Breast epithelium (tissue), 4 donors: Measurements from ENCODE around the gene SERPINA4. TPM values are rescaled to one million over a fixed set of nuclear protein-coding genes. Genes with fewer than 3 reads are reported as not detected.

Source experiments
- DNase-seq, 2 donors: peaks; one replicate each; pipeline ENCODE4 v3.0.0-alpha.2; 2019; ENCODE audit warnings: low spot score in 2 of 2
- H3K27ac ChIP-seq, 2 donors: fragments of 200-600 bp; sonication (generic) in 1 of 2; one replicate each; pipeline ENCODE4 v1.5.1; 2016 to 2019; ENCODE audit warnings: mild to moderate bottlenecking in 1 of 2
- H3K27me3 ChIP-seq, 2 donors: fragments of 200-600 bp; sonication (generic) in 1 of 2; one replicate each; pipeline versions ENCODE4 v1.5.1 to v1.6.0; 2017 to 2019; ENCODE audit warnings: control low read depth in 1 of 2, mild to moderate bottlenecking in 1 of 2
- H3K36me3 ChIP-seq: fragments of 200-600 bp; one replicate; pipeline ENCODE4 v1.5.1; 2019
- H3K4me1 ChIP-seq, 2 donors: fragments of 200-600 bp; sonication (generic); one replicate each; pipeline ENCODE4 v1.5.1; 2016 to 2019; ENCODE audit warnings: control low read depth in 1 of 2
- H3K4me3 ChIP-seq, 3 donors: fragments of 200-600 bp; sonication (generic); 1 replicate in 2 of 3; 2 replicates in 1 of 3; pipeline ENCODE4 v1.5.1; 2016 to 2019; ENCODE audit warnings: mild to moderate bottlenecking in 3 of 3, moderate library complexity in 2 of 3
- H3K9me3 ChIP-seq, 2 donors: fragments of 200-600 bp; sonication (generic) in 1 of 2; one replicate each; pipeline ENCODE4 v1.5.1; 2016 to 2019; ENCODE audit warnings: control low read depth in 1 of 2
- POLR2A ChIP-seq: fragments of 450-650 bp; IDR thresholded peaks from one replicate; pipeline ENCODE4 v1.6.1; 2016; ENCODE audit warnings: antibody characterized with exemption, mild to moderate bottlenecking, moderate library complexity
- POLR2AphosphoS5 ChIP-seq, 3 donors: sonication (generic); formaldehyde crosslinking; IDR thresholded peaks; one replicate each; pipeline ENCODE4 v1.6.1; 2017; ENCODE audit warnings: antibody characterized with exemption in 3 of 3
- intact Hi-C: fragments of 100-400 bp; cut with DNase I; formaldehyde crosslinking; loops from one replicate; pipeline ENCODE4 v1.15.1; 2023; ENCODE audit warnings: low total_unique reads
- total RNA-seq, 3 donors: library from RNA; depleted of rRNA; stranded (reverse); fragments of >200 nt; gene quantifications; one replicate each; pipeline ENCODE4 v1.1.0, GENCODE V29; 2016
- TF ChIP-seq, protein P1 (sequence below), 3 donors: fragments of 450-650 bp; IDR thresholded peaks; one replicate each; pipeline ENCODE4 v1.5.1; 2016 to 2017; ENCODE audit warnings: antibody characterized with exemption in 3 of 3, mild to moderate bottlenecking in 3 of 3, moderate library complexity in 3 of 3

The SERPINA4 gene
- total RNA-seq, 3 donors from 2014 or later = not detected

DNA sequence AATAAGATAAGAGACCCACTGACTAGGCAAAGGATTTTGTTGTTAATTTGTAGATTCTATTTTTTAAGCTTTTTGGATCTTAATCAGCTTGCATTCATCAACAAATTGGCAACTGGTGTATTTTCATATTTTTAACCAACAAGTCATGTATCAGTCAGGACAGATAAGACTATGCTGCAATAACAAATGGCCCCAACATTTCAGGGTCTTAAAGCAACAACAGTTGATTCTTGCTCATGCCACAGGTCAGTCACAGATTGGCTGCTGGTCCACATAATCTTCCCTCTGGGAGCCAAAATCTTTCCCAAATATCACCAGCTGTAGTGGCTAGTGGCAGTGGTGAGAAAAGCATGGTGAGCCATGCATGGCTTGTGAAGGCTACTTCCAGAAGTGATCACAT is 30.1 kb upstream of the SERPINA4 start:
- intact Hi-C loops = no loop called here
- no peak for TF ChIP-seq POLR2A
- TF ChIP-seq, protein P1, sequence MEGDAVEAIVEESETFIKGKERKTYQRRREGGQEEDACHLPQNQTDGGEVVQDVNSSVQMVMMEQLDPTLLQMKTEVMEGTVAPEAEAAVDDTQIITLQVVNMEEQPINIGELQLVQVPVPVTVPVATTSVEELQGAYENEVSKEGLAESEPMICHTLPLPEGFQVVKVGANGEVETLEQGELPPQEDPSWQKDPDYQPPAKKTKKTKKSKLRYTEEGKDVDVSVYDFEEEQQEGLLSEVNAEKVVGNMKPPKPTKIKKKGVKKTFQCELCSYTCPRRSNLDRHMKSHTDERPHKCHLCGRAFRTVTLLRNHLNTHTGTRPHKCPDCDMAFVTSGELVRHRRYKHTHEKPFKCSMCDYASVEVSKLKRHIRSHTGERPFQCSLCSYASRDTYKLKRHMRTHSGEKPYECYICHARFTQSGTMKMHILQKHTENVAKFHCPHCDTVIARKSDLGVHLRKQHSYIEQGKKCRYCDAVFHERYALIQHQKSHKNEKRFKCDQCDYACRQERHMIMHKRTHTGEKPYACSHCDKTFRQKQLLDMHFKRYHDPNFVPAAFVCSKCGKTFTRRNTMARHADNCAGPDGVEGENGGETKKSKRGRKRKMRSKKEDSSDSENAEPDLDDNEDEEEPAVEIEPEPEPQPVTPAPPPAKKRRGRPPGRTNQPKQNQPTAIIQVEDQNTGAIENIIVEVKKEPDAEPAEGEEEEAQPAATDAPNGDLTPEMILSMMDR (IDR thresholded peaks at IDR 0.05) = no peak
- TF ChIP-seq POLR2AphosphoS5 (IDR thresholded peaks at IDR 0.05) = no peak
- Histone ChIP-seq H3K9me3 (no peaks in the 10 kb centered on the region), H3K4me1 (no peaks in the 10 kb centered on the region), H3K27me3 (no peaks in the 10 kb centered on the region), H3K4me3 (no peak overlapping the region), H3K36me3 (no peaks in the 10 kb centered on the region), H3K27ac (no peak overlapping the region)
- DNase-seq = no peak

DNA sequence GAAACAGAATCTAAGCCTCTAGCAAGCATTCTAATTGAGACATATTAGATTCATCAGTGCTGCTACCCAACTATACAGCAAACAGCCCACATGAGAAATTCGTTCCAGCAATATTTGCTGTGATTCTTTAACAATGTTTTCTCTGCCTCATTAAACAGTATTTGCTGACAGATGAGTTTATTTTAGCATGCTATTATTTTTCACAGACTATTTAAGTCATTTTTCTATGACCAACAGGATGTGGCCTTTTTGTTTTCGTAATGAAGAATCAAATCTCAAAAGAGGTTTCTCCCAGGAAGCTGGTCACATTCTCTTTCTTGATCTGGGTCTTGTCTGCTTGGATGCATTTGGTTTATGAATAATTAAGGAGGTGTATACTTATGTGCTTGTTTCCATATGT is 28.8 kb upstream of the SERPINA4 start:
- Histone ChIP-seq H3K4me3 (no peak overlapping the region), H3K4me1 (no peaks in the 10 kb centered on the region), H3K27ac (no peak overlapping the region), H3K9me3 (no peaks in the 10 kb centered on the region), H3K27me3 (no peaks in the 10 kb centered on the region), H3K36me3 (no peaks in the 10 kb centered on the region)
- intact Hi-C loops = no loop called here
- TF ChIP-seq POLR2AphosphoS5 (IDR thresholded peaks at IDR 0.05) (no peak), POLR2A (no peak)
- TF ChIP-seq, protein P1 (IDR thresholded peaks at IDR 0.05) = no peak
- no peak for DNase-seq

DNA sequence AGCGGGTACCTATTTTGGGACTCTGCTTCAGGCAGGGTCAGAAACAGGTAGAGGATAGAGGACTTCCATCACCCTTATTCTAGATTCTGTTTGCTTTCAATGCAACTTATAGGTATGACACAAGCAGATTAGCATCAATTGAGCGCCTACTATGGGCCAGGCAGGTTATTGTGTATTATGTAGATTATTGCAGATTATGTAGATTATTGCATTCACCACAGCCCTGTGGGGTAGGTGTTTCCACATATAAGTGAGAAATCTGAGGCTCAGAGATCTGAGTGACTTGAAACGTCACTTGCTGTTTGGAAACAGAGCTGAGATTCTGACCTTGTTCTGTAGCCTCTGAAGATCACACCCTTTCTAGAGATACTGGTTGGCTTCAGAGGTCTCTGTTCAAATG is 25.7 kb upstream of the SERPINA4 start:
- intact Hi-C loops = no loop called here
- no peaks in the 10 kb centered on the region for H3K27me3 ChIP-seq
- H3K9me3 ChIP-seq = no peaks in the 10 kb centered on the region
- no peaks in the 10 kb centered on the region for H3K36me3 ChIP-seq
- DNase-seq = no peak
- H3K27ac ChIP-seq = no peak overlapping the region
- no peaks in the 10 kb centered on the region for H3K4me1 ChIP-seq
- TF ChIP-seq, protein P1 (IDR thresholded peaks at IDR 0.05) = no peak
- TF ChIP-seq POLR2AphosphoS5 (IDR thresholded peaks at IDR 0.05) (no peak), POLR2A (no peak)
- no peak overlapping the region for H3K4me3 ChIP-seq

DNA sequence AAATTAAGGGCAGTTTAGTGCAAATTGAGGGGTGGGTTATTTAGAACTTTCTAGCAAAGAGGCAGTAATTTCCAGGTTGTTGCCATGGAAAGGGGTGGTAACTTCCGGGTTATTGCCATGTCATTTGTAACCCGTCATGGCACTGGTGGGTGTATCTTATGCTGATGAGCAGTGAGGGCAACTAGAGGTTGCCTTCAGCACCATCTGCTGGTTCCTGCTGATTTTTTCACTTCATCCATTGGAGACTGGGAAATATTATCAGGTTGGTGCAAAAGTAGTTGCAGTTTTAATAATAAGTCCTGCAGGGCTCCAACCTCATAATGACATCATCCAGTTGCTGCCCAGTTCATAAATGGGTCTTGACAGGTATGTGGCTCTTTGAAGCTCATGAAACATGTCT is 24.4 kb upstream of the SERPINA4 start:
- no peaks in the 10 kb centered on the region for H3K27me3 ChIP-seq
- TF ChIP-seq POLR2AphosphoS5 (IDR thresholded peaks at IDR 0.05) (no peak), POLR2A (no peak)
- TF ChIP-seq, protein P1 (IDR thresholded peaks at IDR 0.05) = no peak
- H3K4me1 ChIP-seq = no peaks in the 10 kb centered on the region
- H3K9me3 ChIP-seq = no peaks in the 10 kb centered on the region
- DNase-seq = no peak
- no peak overlapping the region for H3K4me3 ChIP-seq
- H3K36me3 ChIP-seq = no peaks in the 10 kb centered on the region
- H3K27ac ChIP-seq = no peak overlapping the region
- intact Hi-C loops = no loop called here

DNA sequence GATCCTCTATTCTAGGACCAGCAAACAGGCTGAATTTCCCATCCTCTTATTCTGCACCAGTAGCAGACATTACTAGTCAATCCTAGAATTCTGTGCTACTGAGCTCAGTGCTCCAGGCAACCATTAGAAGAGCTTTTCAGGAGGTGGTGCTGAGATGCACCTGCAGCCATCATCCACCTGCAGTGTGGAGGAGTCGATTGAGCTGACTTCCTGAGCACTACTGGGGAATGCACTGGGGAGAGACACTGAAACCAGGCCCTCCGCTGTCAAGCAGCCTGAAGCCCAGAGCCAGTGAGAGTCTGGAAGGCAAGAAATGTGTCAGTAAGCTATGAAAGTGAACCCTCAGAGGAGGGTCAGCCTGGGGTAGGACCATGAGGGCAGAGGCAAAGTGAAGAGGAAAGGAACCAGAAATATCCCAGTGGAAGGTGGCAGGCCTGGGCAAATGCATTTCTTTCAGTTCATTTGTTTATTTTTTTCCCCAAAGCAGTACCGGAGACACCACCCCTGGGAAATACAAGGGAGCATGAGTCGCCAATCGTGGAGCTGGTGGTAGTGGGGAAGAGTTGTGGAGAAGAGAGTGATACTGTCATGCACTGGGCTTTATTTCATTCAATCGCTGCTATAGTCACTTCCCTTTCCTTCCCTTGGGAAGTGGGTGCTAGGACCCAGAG is 23.0 kb upstream of the SERPINA4 start:
- H3K27ac ChIP-seq = no peak overlapping the region
- no peaks in the 10 kb centered on the region for H3K36me3 ChIP-seq
- no peaks in the 10 kb centered on the region for H3K4me1 ChIP-seq
- DNase-seq = no peak
- no peaks in the 10 kb centered on the region for H3K9me3 ChIP-seq
- intact Hi-C loops = no loop called here
- no peaks in the 10 kb centered on the region for H3K27me3 ChIP-seq
- TF ChIP-seq, protein P1 (IDR thresholded peaks at IDR 0.05) = no peak
- TF ChIP-seq POLR2AphosphoS5 (IDR thresholded peaks at IDR 0.05) = no peak
- TF ChIP-seq POLR2A = no peak
- no peak overlapping the region for H3K4me3 ChIP-seq
